ENCODE measurements around the gene F13A1. TPM values are rescaled to one million over a fixed set of nuclear protein-coding genes. Genes with fewer than 3 reads are reported as not detected.

F13A1 gene
- total and polyA plus RNA-seq, 2 of the 8 experiments (the other 6 are each of a cell fraction or from before 2014, with no cell fraction given): 0.57 to 1.5 TPM

GRCh38 chr6:6178795-6179194, 141.7 kb downstream of the F13A1 start:
- Histone ChIP-seq H2BK5ac (ENCODE audit: low read depth, low read length) (no peak overlapping the region), H3K4me1 (replicated peaks in 1 of 4; ENCODE audit: control insufficient read depth in 3 of 4, insufficient read depth in 4 of 4, low read length in 3 of 4) (no peaks in the 10 kb centered on the region; a peak in 1 of 7 replicates), H3K56ac (replicated peaks; ENCODE audit: insufficient read length, low read depth, low read length) (no peak overlapping the region), H3K79me1 (ENCODE audit: low read depth, low read length) (no peaks in the 10 kb centered on the region), H4K91ac (replicated peaks; ENCODE audit: insufficient read length, low read length) (no peak overlapping the region), H3K36me3 (ENCODE audit: control insufficient read depth in 2 of 4, insufficient read depth in 4 of 4, low read length in 3 of 4) (no peaks in the 10 kb centered on the region), H3K4me3 (ENCODE audit: extremely low read depth in 1 of 4, insufficient read depth in 2 of 4, low read depth in 3 of 4, low read length in 4 of 4) (no peak overlapping the region), H3K9me3 (ENCODE audit: insufficient read depth in 2 of 2, low read depth in 1 of 2, low read length in 1 of 2) (no peaks in the 10 kb centered on the region), H3K4ac (replicated peaks; ENCODE audit: insufficient read length, low read depth, low read length) (no peak overlapping the region), H2BK120ac (replicated peaks; ENCODE audit: low read depth, low read length) (no peak overlapping the region), H3K23me2 (ENCODE audit: low read depth, low read length) (0 out of 2 replicates have a peak, but pooled peaks cover 2% of the 10 kb centered on the region), H3K23ac (ENCODE audit: insufficient read length) (no peak overlapping the region), H2BK20ac (ENCODE audit: low read length) (no peak overlapping the region), H2AFZ (ENCODE audit: low read length) (no peak overlapping the region), H2BK15ac (ENCODE audit: low read length) (no peak overlapping the region), H3K4me2 (ENCODE audit: insufficient read depth in 1 of 2, low read depth in 2 of 2, low read length in 2 of 2) (no peak overlapping the region), H3K79me2 (ENCODE audit: control insufficient read depth in 1 of 2, insufficient read depth in 2 of 2, low read length in 2 of 2) (no peaks in the 10 kb centered on the region), H3K18ac (ENCODE audit: extremely low read depth, low read length) (no peak overlapping the region), H2BK12ac (ENCODE audit: low read depth, low read length) (no peak overlapping the region), H4K5ac (ENCODE audit: insufficient read length, low read depth, low read length) (no peak overlapping the region), H4K20me1 (replicated peaks in 1 of 2; ENCODE audit: control insufficient read depth in 1 of 2, insufficient read depth in 2 of 2, low read length in 2 of 2) (no peaks in the 10 kb centered on the region), H2AK5ac (ENCODE audit: low read depth, low read length) (no peak overlapping the region), H3K27ac (ENCODE audit: low read depth, low read length) (no peak overlapping the region), H3K14ac (ENCODE audit: insufficient read length) (no peak overlapping the region), H4K8ac (ENCODE audit: extremely low read depth, insufficient read depth, low read length) (no peak overlapping the region), H3K27me3 (replicated peaks in 1 of 4; ENCODE audit: control insufficient read depth in 3 of 4, extremely low read depth in 1 of 4, insufficient read depth in 3 of 4, low read length in 3 of 4) (no peaks in the 10 kb centered on the region), H3K9ac (replicated peaks in 1 of 4; ENCODE audit: extremely low read depth in 1 of 4, low read depth in 3 of 4, low read length in 3 of 4) (no peak overlapping the region)
- ChIA-PET POLR2A (ENCODE audit: partially characterized antibody) (interaction anchor here (1.0 kb wide), 1 partner anchor 31 kb away, joined by 3 read pairs; no protein-coding TSS in a partner anchor), CTCF (ENCODE audit: partially characterized antibody) (interaction anchor here (0.7 to 1.1 kb wide), 2 partner anchors 12 to 42 kb away, joined by 3 read pairs; no protein-coding TSS in a partner anchor)
- DNase-seq (ENCODE audit: low read depth in 1 of 2, low spot score in 2 of 2) (no peak), FAIRE-seq (no peak)
- WGBS, 2 experiments (ENCODE audit: extremely low coverage in 1 of 2, insufficient coverage in 1 of 2, insufficient read length in 1 of 2, insufficient replicate concordance in 2 of 2, low coverage in 1 of 2, low lambda C conversion rate in 2 of 2, missing lambda C conversion rate in 1 of 2): 96% methylated on average over 6 of the region's 6 CpGs; no CpG with 5 or more reads in 1 of the 2 experiments
- no peak for TF ChIP-seq RFX5 (IDR thresholded peaks at IDR 0.05; ENCODE audit: borderline replicate concordance, low read depth, low read length)
- TF ChIP-seq HDAC2 (IDR thresholded peaks at IDR 0.05; ENCODE audit: borderline replicate concordance in 1 of 2, low read depth in 2 of 2, low read length in 2 of 2): no peak
- TF ChIP-seq EGR1 (IDR thresholded peaks at IDR 0.05; ENCODE audit: borderline replicate concordance, low read depth, low read length): no peak
- TF ChIP-seq CHD2 (IDR thresholded peaks at IDR 0.05; ENCODE audit: low read length): no peak
- TF ChIP-seq RBBP5 (IDR thresholded peaks at IDR 0.05; ENCODE audit: borderline replicate concordance, low read depth, low read length): no peak
- TF ChIP-seq ATF3 (IDR thresholded peaks at IDR 0.05; ENCODE audit: insufficient read depth, low read depth, low read length): no peak
- TF ChIP-seq ASH2L (IDR thresholded peaks at IDR 0.05; ENCODE audit: low read length): no peak

Data from H1 (cell line).